GM18867 (cell line): Measurements from ENCODE around the gene CHRM4.
"Not testable (repeated sequence)": the region's sequence is repeated elsewhere in the genome, so short reads cannot be mapped to it uniquely, and the experiment has no call there.

Source experiments
- ATAC-seq: cut with Tn5 transposase; IDR thresholded peaks from one replicate; pipeline ENCODE4 v1.9.1; 2021; ENCODE audit warnings: mild to moderate bottlenecking, moderate library complexity; ENCODE audit not compliant: unreplicated experiment

The CHRM4 gene

DNA sequence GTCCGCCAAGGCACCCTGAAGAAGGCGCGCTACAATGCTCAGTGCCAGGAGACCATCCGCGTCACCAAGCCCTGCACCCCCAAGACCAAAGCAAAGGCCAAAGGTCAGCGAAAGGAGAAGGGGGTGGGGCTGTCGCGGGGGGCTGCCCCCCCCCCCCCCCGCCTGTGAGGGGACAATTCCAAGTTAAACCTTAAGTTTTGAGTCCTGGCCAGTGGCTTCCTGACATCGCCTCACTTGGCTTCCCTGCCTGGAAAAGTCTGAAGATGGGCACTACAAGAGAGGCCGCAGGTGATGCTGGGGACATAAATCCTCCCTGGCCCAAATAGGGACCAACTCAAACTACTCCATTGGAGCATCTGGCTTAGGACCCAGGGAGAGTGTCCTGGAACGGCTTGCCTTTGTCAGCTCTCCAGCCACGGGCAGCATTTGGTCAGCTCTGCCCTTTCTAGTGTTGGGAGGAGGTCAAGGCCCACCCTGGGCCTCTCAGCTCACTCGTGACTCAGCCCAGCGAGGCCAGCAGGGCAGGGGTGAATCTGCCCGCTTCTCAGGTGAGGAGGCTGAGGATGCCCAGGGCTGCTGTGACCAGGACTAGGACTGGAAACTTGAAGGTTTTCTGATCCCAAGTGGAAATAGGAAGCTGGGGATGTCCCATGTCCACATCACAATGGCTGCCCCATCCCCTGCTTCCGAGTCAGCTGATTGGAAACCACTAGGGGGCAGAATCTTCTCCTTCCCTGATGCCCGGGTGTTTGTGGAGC lies 8.8 kb downstream of the CHRM4 start:
- ATAC-seq: no peak

DNA sequence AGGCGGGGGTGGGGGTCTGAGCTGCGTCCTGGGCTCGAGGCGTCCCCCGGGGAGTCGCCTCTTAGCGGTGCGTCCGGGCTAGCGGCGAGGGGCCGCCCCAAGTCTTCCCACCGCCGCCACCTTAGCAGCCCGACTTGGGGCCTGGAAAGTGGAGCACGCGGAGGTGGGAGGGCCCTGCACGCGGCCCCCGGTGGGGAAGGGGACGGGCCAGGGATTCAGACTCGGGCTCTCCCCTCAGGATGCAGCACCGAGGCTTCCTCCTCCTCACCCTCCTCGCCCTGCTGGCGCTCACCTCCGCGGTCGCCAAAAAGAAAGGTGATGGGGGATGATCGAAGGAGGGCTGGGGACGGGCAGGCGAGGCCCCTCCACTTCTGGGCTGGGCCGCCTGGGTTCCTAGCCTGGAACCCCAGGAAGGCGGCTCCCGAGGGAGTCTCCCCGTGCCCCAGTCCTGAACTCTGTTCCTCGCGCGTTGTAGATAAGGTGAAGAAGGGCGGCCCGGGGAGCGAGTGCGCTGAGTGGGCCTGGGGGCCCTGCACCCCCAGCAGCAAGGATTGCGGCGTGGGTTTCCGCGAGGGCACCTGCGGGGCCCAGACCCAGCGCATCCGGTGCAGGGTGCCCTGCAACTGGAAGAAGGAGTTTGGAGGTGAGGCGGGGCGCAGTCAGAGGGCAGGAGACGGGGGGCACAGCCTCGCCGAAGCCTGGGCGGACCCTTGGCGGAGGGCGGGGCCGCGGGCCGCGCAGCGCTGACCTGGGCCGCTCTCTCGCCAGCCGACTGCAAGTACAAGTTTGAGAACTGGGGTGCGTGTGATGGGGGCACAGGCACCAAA lies 9.5 kb downstream of the CHRM4 start:
- no peak for ATAC-seq

GRCh38 chr11:46381048-46381818 lies 10.3 kb downstream of the CHRM4 start, which contains the start of gene MDK:
TSS of gene MDK (plus strand) at chr11:46381669. CDS start at chr11:46382058, 389 bp downstream.
- no peak for ATAC-seq

DNA sequence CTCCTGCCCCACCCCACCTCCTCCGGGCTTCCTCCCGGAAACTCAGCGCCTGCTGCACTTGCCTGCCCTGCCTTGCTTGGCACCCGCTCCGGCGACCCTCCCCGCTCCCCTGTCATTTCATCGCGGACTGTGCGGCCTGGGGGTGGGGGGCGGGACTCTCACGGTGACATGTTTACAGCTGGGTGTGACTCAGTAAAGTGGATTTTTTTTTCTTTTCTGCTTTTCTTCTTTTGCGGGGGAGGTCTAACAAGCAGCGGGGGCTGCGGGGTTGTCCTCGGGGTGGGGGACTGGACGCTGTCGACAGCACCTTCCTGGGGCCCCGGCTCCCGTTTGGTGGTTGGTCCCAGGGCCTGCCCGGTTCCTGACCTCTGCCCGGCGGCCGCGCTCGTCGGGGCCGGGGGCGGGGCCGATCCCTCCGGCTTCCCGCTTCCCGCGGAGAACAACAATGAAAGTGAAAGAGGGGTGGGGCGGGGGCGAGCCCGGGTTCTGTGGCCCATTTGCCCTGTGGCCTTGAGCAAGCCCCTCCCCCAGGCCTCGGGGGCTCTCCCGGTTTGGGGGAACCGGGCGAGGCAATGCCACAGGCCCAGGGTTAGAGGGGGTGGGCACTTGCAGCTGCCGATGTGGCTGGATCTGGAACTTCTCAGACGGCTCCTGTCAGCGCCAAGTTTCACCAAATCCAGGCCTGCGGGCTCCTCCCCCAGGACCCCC lies 11.1 kb downstream of the CHRM4 start:
- no peak for ATAC-seq

- ATAC-seq: not testable (repeated sequence)
Observed at GRCh38 chr11:46379482-46380293, 11.9 kb downstream of the CHRM4 start.

GRCh38 chr11:46378811-46379481 lies 12.6 kb downstream of the CHRM4 start:
- ATAC-seq: no peak

- no peak for ATAC-seq
Observed at GRCh38 chr11:46378296-46378695, 13.3 kb downstream of the CHRM4 start.

- ATAC-seq: no peak
Observed at GRCh38 chr11:46377831-46378230, 13.7 kb downstream of the CHRM4 start.

- no peak for ATAC-seq
Observed at GRCh38 chr11:46377290-46377689, 14.3 kb downstream of the CHRM4 start.

GRCh38 chr11:46376258-46377050 lies 15.1 kb downstream of the CHRM4 start:
- ATAC-seq: no peak

DNA sequence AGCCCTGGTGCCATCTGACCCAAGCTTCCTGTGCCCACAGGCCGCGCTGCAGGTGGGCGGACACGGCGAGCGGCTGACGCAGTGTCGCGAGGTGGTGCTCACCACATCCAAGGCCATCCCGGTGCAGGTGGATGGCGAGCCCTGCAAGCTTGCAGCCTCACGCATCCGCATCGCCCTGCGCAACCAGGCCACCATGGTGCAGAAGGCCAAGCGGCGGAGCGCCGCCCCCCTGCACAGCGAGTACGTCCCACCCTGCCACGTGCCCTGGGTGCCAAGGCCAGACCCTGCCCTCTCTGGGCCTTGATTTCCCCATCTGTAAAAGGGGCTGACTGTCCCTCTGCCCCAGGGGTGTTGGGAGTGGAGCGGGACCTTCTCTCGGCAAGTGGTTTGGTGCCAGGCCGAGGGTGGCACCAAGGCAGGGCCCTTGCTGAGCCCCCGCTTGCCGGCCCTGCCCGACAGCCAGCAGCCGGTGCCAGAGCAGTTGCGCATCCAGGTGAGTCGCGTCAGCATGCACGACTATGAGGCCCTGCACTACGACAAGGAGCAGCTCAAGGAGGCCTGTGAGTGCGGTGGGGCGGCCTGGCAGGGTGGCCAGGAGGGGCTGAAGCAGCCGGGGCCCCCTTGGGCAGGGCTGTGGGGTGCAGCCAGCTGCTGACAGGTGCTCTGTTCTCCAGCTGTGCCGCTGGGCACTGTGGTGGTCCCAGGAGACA lies 16.0 kb downstream of the CHRM4 start:
- no peak for ATAC-seq

DNA sequence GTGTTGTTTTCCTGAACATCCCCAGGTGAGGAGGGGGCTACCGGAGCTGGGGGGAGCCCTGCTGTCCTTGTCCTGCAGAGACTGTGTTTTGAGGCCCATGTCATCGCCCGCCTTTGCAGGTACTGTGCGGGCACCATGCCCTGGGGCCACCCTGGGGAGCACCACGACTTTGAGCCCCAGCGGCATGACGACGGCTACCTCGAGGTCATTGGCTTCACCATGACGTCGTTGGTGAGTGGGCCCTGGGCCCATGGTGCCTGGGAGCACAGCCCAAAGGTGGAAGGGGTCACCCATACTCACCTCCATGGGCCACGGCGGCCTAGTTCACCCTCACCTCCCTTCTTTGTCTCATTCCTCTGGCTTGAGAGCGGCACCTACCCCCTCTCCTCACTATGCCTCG lies 16.8 kb downstream of the CHRM4 start:
- no peak for ATAC-seq

GRCh38 chr11:46373787-46374740 lies 17.5 kb downstream of the CHRM4 start:
- no peak for ATAC-seq

GRCh38 chr11:46372501-46372900 lies 19.1 kb downstream of the CHRM4 start:
- ATAC-seq: not testable (repeated sequence)

GRCh38 chr11:46372086-46372485 lies 19.5 kb downstream of the CHRM4 start:
- no peak for ATAC-seq

- not testable (repeated sequence) for ATAC-seq
Observed at GRCh38 chr11:46371262-46371661, 20.3 kb downstream of the CHRM4 start.

DNA sequence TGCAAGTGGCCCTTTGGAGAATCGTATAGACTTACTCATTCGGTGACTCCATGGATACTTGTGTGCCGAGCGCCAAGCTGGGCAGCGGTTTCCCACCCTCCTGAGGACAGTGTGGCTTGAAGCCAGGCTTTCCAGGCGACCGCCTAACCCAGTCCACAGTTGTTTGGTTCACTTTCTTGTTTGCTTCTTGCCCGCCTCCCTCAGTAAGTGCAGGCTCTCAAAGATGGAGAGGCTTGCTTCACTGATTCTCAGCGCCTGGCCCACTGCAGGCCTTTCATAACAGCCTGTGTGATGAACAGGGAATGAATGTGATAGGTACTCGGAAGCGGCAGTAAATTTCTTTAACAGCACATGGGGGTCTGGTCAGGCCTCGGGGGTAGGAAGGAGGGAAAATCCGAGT lies 21.3 kb downstream of the CHRM4 start:
- no peak for ATAC-seq
